NT2/D1 (cell line): Measurements from ENCODE around the gene ARMH1.
"Not testable (repeated sequence)": the region's sequence is repeated elsewhere in the genome, so short reads cannot be mapped to it uniquely, and the experiment has no call there.

Source experiments
- DNase-seq: peaks from one replicate; pipeline ENCODE4 v3.0.0-alpha.2; 2011; ENCODE audit warnings: low read depth, low spot score
- H3K27me3 ChIP-seq: 2 replicates; pipeline ENCODE4 v1.6.0; 2011; ENCODE audit warnings: mild to moderate bottlenecking; ENCODE audit not compliant: insufficient read length, insufficient read depth
- H3K36me3 ChIP-seq: 2 replicates; pipeline ENCODE4 v1.6.1; 2011; ENCODE audit warnings: mild to moderate bottlenecking, low read length, mixed read lengths; ENCODE audit not compliant: insufficient read depth, insufficient read length
- H3K4me1 ChIP-seq: 2 replicates; pipeline ENCODE4 v1.5.1; 2011; ENCODE audit not compliant: insufficient read depth, insufficient read length
- H3K4me3 ChIP-seq: 2 replicates; pipeline ENCODE4 v1.5.1; 2011; ENCODE audit warnings: low read depth; ENCODE audit not compliant: insufficient read length
- H3K9ac ChIP-seq: 2 replicates; pipeline ENCODE4 v1.6.0; 2011; ENCODE audit warnings: low read depth; ENCODE audit not compliant: insufficient read length
- H3K9me3 ChIP-seq: 2 replicates; pipeline ENCODE4 v1.5.1; 2011; ENCODE audit warnings: mild to moderate bottlenecking, low read length; ENCODE audit not compliant: insufficient read depth
- SUZ12 ChIP-seq: IDR thresholded peaks from 2 replicates; pipeline ENCODE4 v1.6.1; 2011; ENCODE audit not compliant: insufficient read length, insufficient read depth; ENCODE audit errors: extremely low read depth
- YY1 ChIP-seq: IDR thresholded peaks from 2 replicates; pipeline ENCODE4 v1.6.1; 2011; ENCODE audit not compliant: insufficient read length, insufficient read depth
- ZNF274 ChIP-seq: IDR thresholded peaks from 2 replicates; pipeline ENCODE4 v1.6.1; 2011; ENCODE audit warnings: mild to moderate bottlenecking, low read depth, low read length

ARMH1 gene

DNA sequence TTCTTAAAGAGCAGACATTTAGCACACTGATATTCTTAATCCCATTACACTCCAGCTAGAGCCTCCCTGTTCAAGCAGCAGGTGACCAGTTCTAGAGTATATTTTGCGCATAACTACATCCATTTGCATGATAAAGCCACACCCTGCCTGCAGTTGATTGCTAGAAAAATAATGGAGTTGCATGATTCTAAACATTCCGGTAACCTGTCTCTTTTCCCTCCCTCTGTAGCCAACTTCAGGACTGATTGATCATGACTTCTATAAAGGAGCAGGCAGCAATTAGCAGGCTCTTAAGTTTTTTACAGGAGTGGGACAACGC lies 14.9 kb downstream of the ARMH1 start:
- H3K27me3 ChIP-seq, result no peaks in the 10 kb centered on the region
- TF ChIP-seq SUZ12, result no peak
- TF ChIP-seq YY1, result no peak
- TF ChIP-seq ZNF274, result no peak
- no peaks in the 10 kb centered on the region for H3K36me3 ChIP-seq
- no peak for DNase-seq
- H3K4me1 ChIP-seq, result no peaks in the 10 kb centered on the region
- no peaks in the 10 kb centered on the region for H3K9me3 ChIP-seq
- no peak overlapping the region for H3K9ac ChIP-seq
- no peak overlapping the region for H3K4me3 ChIP-seq

DNA sequence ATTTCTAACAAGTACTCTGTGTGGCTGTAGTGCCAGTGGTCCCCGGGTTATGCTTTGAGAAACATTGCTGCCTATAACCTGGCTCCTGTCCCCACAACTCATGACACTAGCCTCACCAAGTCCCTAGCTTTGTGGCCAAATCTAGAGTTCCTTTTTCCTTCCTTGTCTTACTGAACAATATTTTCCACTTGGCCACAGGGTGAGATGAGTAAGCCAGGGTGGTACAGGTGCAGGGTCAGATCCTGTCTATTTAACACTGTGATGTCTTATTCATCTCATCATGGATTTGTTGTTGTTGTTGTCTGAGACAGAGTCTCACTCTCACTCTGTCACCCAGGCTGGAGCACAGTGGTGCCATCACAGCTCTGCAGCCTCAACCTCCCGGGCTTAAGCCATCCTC lies 18.6 kb downstream of the ARMH1 start:
- H3K4me3 ChIP-seq, result no peak overlapping the region
- H3K4me1 ChIP-seq, result peaks cover 3% of the 10 kb centered on the region
- TF ChIP-seq ZNF274 (no peak), YY1 (no peak), SUZ12 (no peak)
- no peak overlapping the region for H3K9ac ChIP-seq
- H3K27me3 ChIP-seq, result no peaks in the 10 kb centered on the region
- no peak for DNase-seq
- no peaks in the 10 kb centered on the region for H3K9me3 ChIP-seq
- H3K36me3 ChIP-seq, result no peaks in the 10 kb centered on the region

DNA sequence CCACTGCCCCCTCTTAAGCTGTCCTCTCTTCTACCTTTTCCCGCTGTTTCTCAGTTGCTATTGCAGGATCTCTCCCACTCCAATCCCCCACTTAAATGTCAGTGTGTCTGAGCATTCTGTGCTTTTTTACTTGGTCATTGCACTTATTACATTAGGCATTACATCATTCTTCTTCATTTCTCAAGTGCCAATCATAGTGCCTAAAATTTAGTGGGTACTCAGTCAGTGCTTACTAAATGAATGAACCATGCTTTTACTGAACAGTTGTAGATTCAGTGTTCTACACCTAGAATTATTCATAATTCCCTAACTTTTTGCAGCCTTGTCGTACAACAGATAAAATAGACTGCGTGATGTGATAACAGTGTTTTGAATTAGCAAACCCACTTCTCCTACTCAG lies 19.4 kb downstream of the ARMH1 start:
- H3K9ac ChIP-seq, result no peak overlapping the region
- DNase-seq, result no peak
- no peak for TF ChIP-seq SUZ12
- TF ChIP-seq ZNF274, result no peak
- no peak for TF ChIP-seq YY1
- H3K36me3 ChIP-seq, result no peaks in the 10 kb centered on the region
- peaks cover 3% of the 10 kb centered on the region for H3K4me1 ChIP-seq
- no peaks in the 10 kb centered on the region for H3K9me3 ChIP-seq
- H3K4me3 ChIP-seq, result no peak overlapping the region
- no peaks in the 10 kb centered on the region for H3K27me3 ChIP-seq

DNA sequence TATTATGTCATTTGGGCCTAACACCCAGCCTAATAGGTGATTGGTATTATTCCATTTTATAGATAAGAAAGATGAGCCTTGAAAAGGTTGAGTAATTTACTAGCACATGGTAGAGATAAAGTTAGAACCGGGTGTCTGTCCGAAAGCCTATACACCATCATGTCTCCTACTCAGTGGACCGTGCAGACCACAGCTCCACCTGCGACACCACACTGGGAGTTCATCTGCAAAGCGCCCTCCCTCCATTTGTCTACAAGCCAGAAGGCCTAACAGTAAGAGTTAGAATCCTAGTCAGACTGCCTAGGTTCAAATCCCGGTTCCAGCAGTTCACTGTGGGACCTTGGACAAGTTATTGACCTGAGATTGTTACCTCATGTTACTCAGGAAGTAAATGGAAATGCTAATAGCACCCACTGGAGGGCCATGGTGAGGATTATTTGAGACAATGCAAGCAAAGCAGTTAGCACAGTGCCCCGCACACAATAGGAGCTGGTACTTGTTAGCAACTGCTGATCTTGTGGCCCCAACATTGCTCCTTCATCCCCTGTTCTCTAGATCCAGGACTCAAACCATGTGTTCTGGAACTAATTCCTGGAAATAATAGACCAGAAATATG lies 20.5 kb downstream of the ARMH1 start:
- no peak for DNase-seq
- no peak overlapping the region for H3K4me3 ChIP-seq
- H3K36me3 ChIP-seq, result no peaks in the 10 kb centered on the region
- H3K4me1 ChIP-seq, result peaks cover 3% of the 10 kb centered on the region
- H3K27me3 ChIP-seq, result no peaks in the 10 kb centered on the region
- no peak for TF ChIP-seq SUZ12
- no peak for TF ChIP-seq YY1
- no peak for TF ChIP-seq ZNF274
- H3K9me3 ChIP-seq, result no peaks in the 10 kb centered on the region
- no peak overlapping the region for H3K9ac ChIP-seq

DNA sequence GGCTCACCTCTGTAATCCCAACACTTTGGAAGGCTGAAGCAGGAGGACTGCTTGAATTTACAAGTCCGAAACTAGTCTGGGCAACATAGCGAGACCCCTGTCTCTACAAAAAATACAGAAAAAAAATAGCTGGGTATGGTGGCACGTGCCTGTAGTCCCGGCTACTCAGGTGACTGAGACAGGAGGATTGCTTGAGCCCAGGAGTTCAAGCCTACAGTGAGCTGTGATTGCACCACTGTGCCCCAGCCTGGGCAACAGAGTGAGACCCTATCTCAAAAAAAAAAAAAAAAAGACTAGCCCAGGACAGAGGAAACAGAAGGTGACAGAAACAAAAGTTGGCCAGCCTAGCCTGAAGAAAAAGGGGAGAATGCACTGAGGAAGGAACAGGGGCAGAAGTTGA lies 21.2 kb downstream of the ARMH1 start:
- DNase-seq, result no peak
- Histone ChIP-seq H3K27me3 (no peaks in the 10 kb centered on the region), H3K4me3 (no peak overlapping the region), H3K4me1 (peaks cover 3% of the 10 kb centered on the region), H3K36me3 (no peaks in the 10 kb centered on the region), H3K9me3 (no peaks in the 10 kb centered on the region), H3K9ac (no peak overlapping the region)
- no peak for TF ChIP-seq YY1
- no peak for TF ChIP-seq ZNF274
- no peak for TF ChIP-seq SUZ12

DNA sequence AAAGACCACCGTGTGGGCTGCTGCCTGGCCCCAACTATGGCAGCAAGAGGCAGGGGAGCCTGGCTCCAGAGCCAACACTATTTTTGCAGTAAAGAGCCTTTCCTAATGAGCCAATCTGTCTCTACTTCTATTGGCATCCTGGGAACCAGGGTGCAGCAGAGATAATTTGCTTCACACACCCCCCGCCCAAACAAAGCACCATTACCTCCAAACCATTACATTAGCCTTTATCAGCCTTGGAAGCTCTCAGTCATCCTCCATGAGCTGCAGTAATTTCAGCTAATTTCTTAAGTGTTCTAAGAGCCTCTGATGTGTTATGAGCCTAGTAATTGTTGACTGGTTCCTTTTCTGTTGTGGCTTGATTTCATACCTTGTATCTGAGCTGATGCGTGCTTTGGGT lies 21.6 kb downstream of the ARMH1 start:
- no peak overlapping the region for H3K4me3 ChIP-seq
- no peaks in the 10 kb centered on the region for H3K36me3 ChIP-seq
- no peak overlapping the region for H3K9ac ChIP-seq
- TF ChIP-seq ZNF274 (no peak), YY1 (no peak)
- peaks cover 3% of the 10 kb centered on the region for H3K4me1 ChIP-seq
- DNase-seq, result no peak
- no peaks in the 10 kb centered on the region for H3K27me3 ChIP-seq
- no peaks in the 10 kb centered on the region for H3K9me3 ChIP-seq

DNA sequence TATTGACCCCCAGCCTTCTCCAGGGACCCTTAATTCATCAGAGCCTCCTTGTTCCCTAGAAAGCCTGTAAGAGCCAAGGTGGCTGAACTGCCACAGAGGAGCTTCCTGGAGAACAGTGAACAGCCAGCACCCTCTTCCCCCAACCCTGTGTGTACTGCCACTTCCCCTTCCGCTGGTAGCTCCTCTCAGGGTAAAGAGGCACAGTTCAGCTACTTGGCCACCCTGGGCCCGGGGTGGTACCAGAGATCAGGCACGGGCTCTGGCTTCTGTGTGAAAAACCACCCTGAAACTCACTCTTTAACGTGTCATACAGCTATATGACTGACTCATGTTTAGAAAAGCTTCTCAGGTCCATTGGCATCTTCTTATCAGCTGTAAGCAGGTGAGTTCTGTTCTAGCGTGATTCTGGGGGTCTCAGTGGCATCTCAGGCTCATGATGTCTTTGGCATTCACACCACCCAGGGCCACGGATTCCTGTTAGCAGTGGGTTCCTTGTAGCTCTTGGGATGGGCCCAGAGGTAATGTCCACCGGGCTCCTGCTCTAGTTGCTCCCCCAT lies 22.4 kb downstream of the ARMH1 start:
- Histone ChIP-seq H3K9me3 (no peaks in the 10 kb centered on the region), H3K4me3 (no peak overlapping the region), H3K4me1 (peaks cover 3% of the 10 kb centered on the region), H3K9ac (no peak overlapping the region), H3K27me3 (no peaks in the 10 kb centered on the region), H3K36me3 (no peaks in the 10 kb centered on the region)
- no peak for DNase-seq
- no peak for TF ChIP-seq YY1
- no peak for TF ChIP-seq SUZ12
- no peak for TF ChIP-seq ZNF274

- TF ChIP-seq SUZ12 (no peak), ZNF274 (no peak), YY1 (no peak)
- Histone ChIP-seq H3K9me3 (no peaks in the 10 kb centered on the region), H3K4me1 (peaks cover 3% of the 10 kb centered on the region), H3K4me3 (no peak overlapping the region), H3K9ac (no peak overlapping the region), H3K36me3 (no peaks in the 10 kb centered on the region), H3K27me3 (no peaks in the 10 kb centered on the region)
- DNase-seq, result no peak
These were observed 23.6 kb downstream of the ARMH1 start for GRCh38 chr1:44698138-44698537.

GRCh38 chr1:44699375-44699774 lies 24.9 kb downstream of the ARMH1 start:
- not testable (repeated sequence) for DNase-seq, H3K36me3 ChIP-seq, H3K9me3 ChIP-seq, H3K9ac ChIP-seq, H3K4me3 ChIP-seq, H3K27me3 ChIP-seq, H3K4me1 ChIP-seq
